ENCODE data around the gene SPPL2A. TPM values are rescaled to one million over a fixed set of nuclear protein-coding genes. Genes with fewer than 3 reads are reported as not detected.

SPPL2A gene
- total RNA-seq, 1 donor from 2014 or later = 116 TPM

DNA sequence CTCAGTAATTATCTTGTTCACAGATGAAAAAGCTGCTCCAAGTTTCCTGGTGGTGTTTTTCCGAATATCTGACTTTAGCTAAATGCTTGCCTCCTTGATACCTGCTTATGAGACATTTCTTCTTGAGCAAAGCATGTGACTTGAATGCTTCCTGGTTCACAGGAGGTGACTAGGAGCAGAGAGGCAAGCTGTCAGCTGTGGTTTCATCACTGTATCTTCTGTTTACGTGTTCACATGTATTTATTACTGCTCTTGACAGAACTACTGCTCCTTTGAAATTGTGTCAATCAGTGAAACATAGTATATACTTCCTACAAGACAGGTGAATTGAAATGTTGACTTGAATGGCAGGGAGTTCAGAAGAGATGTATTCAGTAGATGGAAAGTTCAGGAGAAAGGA, 8.9 kb upstream of the SPPL2A start:
- intact Hi-C loops (cut with DNase I) = no loop called here

DNA sequence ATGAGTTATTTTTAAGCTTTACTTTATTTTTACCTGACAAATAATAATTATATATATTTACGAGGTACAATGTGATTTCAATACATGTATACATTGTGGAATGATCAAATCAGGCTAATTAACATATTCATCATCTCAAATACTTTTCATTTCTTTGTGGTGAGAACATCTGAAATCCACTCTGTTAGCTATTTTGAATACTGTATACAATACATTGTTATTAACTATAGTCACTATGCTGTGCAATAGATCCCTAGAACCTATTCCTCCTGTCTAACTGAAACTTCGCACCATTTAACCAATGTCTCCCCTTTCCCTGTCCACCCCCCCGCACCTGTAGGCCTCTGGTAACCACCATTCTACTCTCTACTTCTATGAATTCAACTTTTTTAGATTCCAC, 7.9 kb upstream of the SPPL2A start:
- DNase-seq (ENCODE audit: low spot score) = no peak
- intact Hi-C loops (cut with DNase I) = no loop called here

More for the DNA sequence above, 8.9 kb upstream of the SPPL2A start:
- DNase-seq (ENCODE audit: low spot score) = no peak

DNA sequence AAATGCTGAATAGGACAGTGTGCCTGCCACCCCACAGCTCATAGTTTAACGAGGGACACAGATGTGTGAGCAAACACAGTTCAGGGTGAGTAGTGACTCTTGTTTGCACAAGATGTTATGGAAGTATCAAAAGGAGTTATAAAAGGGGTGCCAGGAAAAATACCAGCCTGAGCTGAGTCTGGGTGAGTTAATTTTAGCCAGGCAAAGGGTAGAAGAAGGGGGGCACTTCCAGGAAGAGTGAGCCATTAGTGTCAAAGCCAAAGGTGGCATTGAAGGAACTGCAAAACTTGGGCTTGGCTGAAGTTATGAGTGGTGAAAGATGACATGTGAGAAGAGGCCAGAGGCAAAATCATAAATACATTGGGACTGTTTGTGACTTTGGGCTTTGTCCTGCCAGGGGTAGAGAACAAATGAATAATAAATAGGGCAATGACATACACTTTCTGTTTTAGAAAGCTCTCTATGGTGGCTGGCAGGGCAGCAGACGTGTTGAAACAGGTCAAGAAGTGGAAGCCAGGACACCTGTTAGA, 1.9 kb upstream of the SPPL2A start:
- intact Hi-C loops (cut with DNase I) = loop anchor here (5.0 kb wide), 2 partner anchors 55 to 110 kb away; no protein-coding TSS in a partner anchor
- no peak for DNase-seq (ENCODE audit: low spot score)

DNA sequence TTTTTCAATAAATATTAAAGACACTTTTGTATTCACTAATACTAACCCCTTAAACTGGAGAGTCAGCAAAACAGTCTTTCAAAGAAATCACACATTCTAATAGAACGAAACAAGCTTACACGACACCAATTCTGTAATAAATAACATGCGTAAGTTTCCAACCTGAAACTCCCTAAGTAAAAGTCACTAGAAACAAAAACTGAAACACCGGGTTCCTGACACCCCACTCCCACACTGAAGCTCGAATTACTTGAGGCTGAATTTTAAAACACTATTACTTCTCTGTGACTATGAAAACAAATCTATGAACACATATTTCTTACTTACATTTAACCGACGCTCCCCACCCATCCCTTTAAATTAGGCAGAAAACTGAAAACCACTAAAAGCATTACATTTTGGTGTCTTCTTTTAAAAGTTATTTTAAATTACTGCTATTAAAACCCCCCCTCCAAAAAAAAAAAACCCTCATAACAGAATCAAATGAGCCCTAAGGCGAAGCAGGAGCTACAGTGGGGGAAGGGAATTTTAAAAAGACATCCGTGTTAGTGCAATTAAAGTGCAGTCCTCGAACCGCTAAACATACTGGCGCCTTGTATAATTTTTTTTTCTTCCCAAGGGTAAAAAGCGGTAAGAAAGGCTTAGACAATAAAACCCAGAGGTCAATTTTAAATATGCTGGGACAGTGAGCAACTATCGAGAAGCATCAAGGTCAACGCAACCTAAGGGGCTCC, 878 bp downstream of the SPPL2A start:
- DNase-seq (ENCODE audit: low spot score) = no peak
- intact Hi-C loops (cut with DNase I) = loop anchor here (1.0 to 5.0 kb wide), 3 partner anchors 52 to 113 kb away; partner anchors contain the start of gene TRPM7

DNA sequence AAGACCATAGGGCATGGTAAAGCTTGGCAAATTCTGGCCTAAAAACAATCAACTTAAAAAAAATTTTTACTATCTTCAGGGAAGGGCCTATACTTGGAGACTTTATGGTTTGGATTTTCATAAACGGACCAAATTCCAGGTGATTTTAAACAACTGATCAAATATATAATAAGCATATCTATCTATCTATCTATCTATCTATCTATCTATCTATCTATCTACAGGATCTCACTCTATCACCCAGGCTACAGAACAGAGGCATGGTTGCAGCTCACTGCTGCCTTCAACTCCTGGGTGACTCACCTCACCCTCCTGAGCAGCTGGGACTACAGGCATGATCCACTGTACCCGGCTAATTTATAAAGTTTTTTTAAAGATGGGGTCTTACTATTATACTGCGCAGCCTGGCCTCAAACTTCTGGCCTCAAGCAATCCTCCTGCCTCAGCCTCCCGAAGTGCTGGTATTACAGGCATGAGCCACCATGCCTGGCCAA, 6.7 kb downstream of the SPPL2A start:
- DNase-seq (ENCODE audit: low spot score) = no peak
- intact Hi-C loops (cut with DNase I) = no loop called here

DNA sequence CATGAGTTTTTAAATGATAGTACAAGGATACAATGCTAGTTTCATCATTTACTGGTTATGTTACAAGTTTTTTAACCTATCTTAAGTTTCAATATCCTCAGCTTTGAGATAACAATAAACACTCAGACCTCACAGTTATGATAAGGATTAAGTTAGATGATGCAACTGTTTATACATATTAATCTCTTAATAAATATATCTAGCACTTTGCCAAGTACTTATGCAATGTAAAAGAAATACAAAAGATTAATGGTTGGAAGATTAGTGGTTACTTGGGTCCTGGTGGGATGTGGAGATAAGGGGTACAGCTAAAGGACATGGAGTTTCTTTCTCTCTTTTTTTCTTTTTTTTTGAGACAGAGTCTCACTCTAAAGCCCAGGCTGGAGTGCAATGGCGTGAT, 12.0 kb downstream of the SPPL2A start:
- DNase-seq (ENCODE audit: low spot score) = no peak
- intact Hi-C loops (cut with DNase I) = no loop called here

DNA sequence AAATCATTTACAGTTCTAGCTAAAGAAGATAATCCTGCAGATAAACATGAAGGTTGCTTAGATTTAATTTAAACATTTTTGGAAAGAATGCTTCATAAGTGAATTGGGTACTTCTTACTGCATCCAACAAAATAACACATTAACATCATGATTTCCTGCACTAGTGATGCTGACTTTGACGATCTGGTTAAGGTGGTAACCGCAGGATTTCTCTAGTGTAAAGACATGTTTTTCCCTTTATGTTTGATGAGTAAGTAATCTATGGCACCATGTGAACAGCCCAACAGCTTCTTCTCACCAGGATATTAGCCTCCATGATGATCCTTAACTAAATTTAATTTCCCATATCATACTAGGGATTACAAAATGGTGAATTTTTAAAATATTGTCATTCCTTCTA, 14.1 kb downstream of the SPPL2A start:
- no peak for DNase-seq (ENCODE audit: low spot score)
- intact Hi-C loops (cut with DNase I) = no loop called here

DNA sequence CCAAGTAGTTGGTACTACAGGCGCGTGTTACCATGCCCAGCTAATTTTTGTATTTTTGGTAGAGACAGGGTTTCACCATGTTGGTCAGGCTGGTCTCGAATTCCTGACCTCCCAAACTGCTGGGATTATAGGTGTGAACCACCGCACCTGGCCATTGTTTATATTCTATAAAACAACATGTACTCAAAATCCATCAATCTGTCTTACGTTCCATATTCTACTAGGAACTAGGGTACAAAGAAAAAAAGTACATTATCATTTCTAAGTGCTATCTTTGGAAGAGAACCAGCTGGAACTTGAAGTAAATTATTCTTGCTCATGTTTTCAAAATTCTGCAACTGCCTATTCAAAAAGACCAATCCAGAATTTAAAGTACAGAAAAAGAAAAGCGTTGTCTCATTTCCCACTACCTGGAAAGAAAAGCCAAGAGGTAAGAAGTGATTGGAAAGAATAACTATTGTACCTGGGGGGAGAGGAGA, 15.2 kb downstream of the SPPL2A start:
- intact Hi-C loops (cut with DNase I) = no loop called here
- DNase-seq (ENCODE audit: low spot score) = no peak

DNA sequence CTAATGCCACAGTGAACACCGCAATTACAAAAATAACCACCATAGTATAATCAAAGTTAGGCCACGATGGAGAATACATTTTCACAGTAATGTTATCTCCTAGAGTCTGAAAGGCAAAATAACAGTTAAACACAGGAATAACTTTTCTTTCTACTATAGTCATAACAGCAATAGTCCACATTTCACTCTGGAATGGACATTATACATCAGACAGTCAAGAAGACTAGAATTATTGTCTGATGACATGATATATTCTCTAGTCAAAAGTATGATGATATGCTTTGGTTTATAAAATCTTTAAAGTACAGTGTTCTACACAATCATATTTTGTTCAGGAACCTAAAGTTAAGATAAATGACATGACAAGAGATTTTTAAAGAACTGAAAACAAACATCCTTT, 18.0 kb downstream of the SPPL2A start:
- intact Hi-C loops (cut with DNase I) = loop anchor here (5.0 kb wide), 1 partner anchor 35 kb away; no protein-coding TSS in a partner anchor
- DNase-seq (ENCODE audit: low spot score) = no peak

DNA sequence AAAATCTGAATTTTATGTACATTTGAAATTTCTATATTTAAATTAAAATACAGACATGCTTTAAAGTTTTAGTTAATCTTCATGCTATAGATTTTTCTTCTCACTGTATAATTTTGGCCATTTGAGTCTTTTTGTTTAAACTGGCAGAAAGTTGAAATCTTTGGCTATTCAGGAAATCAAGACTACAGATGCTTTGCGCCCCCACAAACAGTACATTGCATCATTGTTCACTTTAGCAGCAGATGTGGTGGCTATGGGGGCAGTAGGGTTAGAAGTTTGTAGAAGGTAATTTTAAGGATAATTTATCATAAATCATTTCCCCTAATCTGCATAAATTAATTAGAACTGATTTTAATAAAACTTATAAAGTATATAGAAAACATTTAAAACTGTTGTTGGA, 20.9 kb downstream of the SPPL2A start:
- intact Hi-C loops (cut with DNase I) = no loop called here
- no peak for DNase-seq (ENCODE audit: low spot score)

DNA sequence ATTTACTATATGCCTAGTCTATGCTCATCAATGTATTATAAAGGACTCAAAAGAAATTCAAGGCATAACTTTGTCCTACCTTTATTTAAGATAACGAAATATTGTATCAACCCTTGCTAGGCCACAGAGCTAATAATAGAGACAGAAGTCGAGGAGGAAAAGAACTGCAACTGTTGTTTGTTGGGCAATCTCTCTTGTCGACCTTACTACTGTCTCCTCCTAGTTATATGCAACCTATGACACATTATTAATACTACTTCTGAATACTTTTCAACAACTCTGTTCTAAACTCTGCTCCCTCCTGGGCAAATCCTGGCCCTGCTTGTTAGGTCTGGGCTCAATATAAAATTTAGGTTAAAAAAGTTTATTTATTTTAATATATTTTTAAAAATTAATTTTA, 24.6 kb downstream of the SPPL2A start:
- intact Hi-C loops (cut with DNase I) = no loop called here
- DNase-seq (ENCODE audit: low spot score) = no peak

DNA sequence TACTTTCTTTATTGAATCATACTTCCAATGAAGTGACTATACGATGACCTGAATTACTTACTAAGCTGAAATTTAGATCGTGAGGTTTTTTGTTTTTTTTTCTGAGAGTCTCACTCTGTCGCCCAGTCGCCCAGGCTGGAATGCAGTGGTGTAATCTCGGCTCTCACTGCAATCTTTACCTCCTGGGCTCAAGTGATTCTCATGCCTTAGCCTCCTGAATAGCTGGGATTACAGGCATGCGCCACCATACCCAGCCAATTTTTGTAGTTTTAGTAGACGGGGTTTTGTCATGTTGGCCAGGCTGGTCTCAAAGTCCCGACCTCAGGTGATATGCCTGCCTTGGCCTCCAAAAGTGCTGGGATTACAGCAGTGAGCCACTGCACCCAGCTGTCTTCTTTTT, 28.7 kb downstream of the SPPL2A start:
- intact Hi-C loops (cut with DNase I) = no loop called here

DNA sequence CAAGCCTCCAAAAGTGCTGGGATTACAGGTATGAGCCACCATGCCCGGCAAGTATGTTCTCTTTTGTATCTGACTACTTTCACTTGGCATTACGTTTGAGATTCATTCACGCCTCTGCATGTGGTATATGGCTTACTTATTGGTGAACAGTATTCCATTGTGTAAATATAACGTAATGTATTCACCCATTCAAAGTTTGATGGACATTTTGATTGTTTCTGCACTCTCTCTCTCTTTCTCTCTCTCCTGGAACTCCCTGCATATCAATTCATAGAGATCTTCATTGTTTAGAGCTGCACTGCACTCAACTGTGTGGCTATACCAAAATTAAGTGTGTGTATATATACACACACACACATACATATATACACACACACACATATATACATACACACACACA, 30.4 kb downstream of the SPPL2A start:
- DNase-seq (ENCODE audit: low spot score) = no peak
- intact Hi-C loops (cut with DNase I) = no loop called here

More for the DNA sequence above, 28.7 kb downstream of the SPPL2A start:
- DNase-seq (ENCODE audit: low spot score) = no peak

DNA sequence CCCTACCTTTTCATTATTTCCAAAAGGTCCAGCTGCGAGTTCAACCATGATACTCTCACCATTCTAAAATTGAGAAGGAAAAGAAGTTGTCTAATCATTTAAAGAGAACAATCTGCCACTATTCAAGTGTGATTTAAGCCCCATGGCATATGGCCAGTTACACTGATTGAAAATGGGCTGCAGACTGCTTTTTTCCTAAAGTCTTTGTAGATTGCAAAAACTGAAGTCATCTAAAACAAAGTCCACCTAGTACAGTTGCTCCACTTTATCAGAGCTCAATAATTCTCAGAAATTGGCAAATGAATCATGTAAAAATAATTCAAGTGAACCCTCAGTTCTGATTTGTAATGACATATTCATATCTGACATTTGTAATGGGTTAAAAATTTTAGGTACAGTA, 39.2 kb downstream of the SPPL2A start:
- DNase-seq (ENCODE audit: low spot score) = no peak
- intact Hi-C loops (cut with DNase I) = no loop called here

DNA sequence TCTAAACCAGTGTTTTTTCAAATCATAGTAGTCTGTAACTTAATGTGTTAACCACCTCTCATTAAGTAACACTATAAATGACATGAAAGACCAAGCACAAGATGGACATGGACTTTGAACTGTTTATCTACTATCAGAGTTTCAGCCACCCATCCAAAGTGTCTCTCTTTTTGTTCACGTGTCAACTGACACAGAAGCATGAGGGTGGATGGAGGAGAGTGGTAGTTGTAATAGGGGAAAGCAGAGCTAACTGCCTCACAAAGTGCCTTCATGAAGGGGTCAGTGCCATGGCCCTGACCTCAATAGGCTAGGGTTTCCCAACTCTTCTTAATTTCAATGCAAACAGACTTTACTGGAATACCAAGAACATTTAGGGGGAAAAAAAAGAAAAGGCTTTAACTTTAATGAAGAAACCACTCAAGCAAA, 46.8 kb downstream of the SPPL2A start:
- intact Hi-C loops (cut with DNase I) = no loop called here

DNA sequence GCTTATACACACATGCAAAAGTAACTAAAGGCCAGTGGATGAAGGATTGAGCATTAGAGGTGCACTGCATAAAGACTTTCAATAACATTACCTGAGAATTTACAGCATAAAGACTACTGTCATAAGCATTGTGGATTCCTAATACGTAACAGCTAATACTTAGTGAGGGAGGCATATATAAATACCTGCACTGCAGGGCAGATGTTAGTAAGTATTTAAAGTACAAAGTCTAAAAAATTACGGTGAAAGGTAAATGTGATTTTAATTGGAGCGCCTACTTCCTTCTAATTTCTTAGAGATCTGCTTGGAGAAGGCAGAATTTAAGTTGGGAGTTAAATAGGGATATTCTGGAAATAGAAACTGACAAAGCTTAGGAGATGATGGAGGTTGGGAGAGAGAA, 53.5 kb downstream of the SPPL2A start:
- DNase-seq (ENCODE audit: low spot score) = no peak
- intact Hi-C loops (cut with DNase I) = loop anchor here (5.0 kb wide), 2 partner anchors 35 to 55 kb away; partner anchors contain the start of gene SPPL2A

More for the DNA sequence above, 46.8 kb downstream of the SPPL2A start:
- no peak for DNase-seq (ENCODE audit: low spot score)

DNA sequence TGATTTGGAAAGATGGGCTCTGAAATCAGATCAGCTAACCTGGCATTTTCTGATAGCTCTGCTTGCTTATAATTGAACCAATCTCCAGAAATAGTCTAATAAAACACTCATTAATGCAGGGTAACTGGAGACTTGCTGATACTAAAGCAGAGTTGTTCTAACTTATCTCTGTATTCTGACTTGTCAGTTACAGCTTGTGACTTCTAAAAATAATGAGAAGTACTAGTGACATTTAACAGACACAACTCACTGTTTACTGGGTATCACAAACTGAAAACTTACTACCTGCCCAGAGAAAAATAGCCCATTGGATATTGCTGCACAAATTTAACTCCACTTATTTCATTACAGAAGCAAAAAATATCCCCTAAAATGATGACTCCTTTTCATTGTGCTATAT, 54.9 kb downstream of the SPPL2A start:
- no peak for DNase-seq (ENCODE audit: low spot score)
- intact Hi-C loops (cut with DNase I) = loop anchor here (5.0 kb wide), 2 partner anchors 37 to 57 kb away; partner anchors contain the start of gene SPPL2A

DNA sequence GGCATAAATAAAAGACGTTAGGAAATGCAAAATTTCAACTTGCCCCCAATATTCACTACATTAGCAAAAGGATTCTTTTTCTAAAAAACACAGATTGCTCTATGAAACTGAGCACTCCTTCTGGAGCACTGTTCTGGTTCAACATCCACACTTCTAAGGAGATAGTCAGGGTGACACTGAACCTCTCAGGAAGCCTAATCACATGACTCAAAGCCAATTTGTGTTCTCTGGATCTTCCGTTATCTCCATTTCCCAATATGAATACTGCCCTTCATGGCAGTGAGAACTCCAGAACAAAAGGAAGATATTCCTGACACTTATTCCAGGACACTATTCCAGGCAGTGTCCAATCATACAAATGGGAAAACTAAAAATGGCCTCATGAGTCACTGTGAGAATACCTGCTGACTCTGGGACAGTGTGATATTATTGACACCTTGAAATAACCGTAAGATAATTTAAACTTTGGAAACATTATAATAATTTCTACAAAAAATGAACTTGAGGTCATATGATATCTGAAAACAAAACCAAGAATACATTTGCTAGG, 57.6 kb downstream of the SPPL2A start:
- intact Hi-C loops (cut with DNase I) = no loop called here
- no peak for DNase-seq (ENCODE audit: low spot score)

DNA sequence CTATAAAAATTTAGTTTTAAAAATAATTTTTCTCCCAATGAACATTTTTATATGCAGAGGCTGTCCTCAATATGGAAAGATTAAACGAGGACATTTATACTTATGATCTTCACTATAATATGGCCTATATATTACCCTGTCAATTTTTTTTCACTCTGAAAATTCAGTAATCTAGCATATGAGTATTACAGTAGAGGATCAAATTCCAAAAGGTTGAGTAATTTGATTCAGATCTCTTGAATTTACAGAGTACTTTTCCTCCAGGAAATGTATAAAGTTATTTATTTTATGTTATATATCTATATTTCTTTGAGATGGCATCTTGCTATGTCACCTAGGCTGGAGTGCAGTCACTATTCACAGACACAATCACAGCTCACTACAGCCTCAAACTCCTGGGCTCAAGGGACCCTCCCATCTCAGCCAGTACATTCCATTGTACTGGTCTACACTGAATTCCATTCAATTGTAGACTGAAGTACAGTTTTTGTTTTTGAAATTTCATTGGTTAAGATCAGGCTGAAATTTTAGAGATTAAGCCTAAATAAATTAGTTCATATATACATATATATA, 62.7 kb downstream of the SPPL2A start:
- intact Hi-C loops (cut with DNase I) = no loop called here
- DNase-seq (ENCODE audit: low spot score) = no peak

DNA sequence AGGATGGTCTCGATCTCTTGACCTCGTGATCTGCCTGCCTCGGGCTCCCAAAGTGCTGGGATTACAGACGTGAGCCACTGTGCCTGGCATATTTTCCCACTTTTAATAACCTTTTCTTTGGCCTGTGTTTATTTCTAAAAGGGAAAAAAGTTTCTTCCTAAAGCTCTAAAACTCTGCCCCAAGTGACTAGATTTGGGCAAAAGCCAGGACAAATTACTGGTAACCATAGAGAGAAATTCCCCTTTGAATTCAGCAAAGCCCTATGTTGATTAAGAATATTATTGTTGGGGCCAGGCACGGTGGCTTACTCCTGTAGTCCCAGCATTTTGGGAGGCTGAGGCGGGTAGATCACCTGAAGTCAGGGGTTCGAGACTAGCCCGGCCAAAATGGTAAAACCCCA, 67.4 kb downstream of the SPPL2A start:
- DNase-seq (ENCODE audit: low spot score) = no peak
- intact Hi-C loops (cut with DNase I) = no loop called here
